HG03432 (cell line): ENCODE results near the gene NCOA4.
"Not testable (repeated sequence)": the region's sequence is repeated elsewhere in the genome, so short reads cannot be mapped to it uniquely, and the experiment has no call there.

Experiments
- ATAC-seq: cut with Tn5 transposase; IDR thresholded peaks from one replicate; pipeline ENCODE4 v1.9.1; 2021; ENCODE audit warnings: mild to moderate bottlenecking, moderate library complexity; ENCODE audit not compliant: unreplicated experiment

NCOA4 gene

GRCh38 chr10:46052791-46053375 lies 22.5 kb upstream of the NCOA4 start:
- ATAC-seq, result no peak

- ATAC-seq, result no peak
Measured at GRCh38 chr10:46052057-46052790, 21.8 kb upstream of the NCOA4 start.

GRCh38 chr10:46050941-46051623 lies 20.7 kb upstream of the NCOA4 start:
- ATAC-seq, result no peak

- ATAC-seq, result not testable (repeated sequence)
Measured at GRCh38 chr10:46049497-46049831, 19.0 kb upstream of the NCOA4 start.

GRCh38 chr10:46048152-46048551 lies 17.7 kb upstream of the NCOA4 start:
- no peak for ATAC-seq

GRCh38 chr10:46046261-46046660 lies 15.8 kb upstream of the NCOA4 start, which contains the start of gene MSMB:
Gene MSMB (minus strand): TSS chr10:46046269. CDS start chr10:46046237, 32 bp downstream.
- no peak for ATAC-seq

GRCh38 chr10:46042527-46042926 lies 12.1 kb upstream of the NCOA4 start:
- ATAC-seq, result no peak

- ATAC-seq, result no peak
Measured at GRCh38 chr10:46040004-46040403, 9.6 kb upstream of the NCOA4 start.

- no peak for ATAC-seq
Measured at GRCh38 chr10:46037107-46037825, 6.8 kb upstream of the NCOA4 start.

- ATAC-seq, result no peak
Measured at GRCh38 chr10:46035923-46036849, 5.8 kb upstream of the NCOA4 start.

- ATAC-seq, result no peak
Measured at GRCh38 chr10:46033602-46034011, 3.2 kb upstream of the NCOA4 start.

- no peak for ATAC-seq
Measured at GRCh38 chr10:46031648-46032532, 1.5 kb upstream of the NCOA4 start.

GRCh38 chr10:46029461-46030030 lies 877 bp downstream of the NCOA4 start:
- ATAC-seq, result no peak

- ATAC-seq, result peak; percentile 38
Measured at GRCh38 chr10:46028584-46029460, 1.6 kb downstream of the NCOA4 start.

- no peak for ATAC-seq
Measured at GRCh38 chr10:46026106-46026505, 4.3 kb downstream of the NCOA4 start.

- ATAC-seq, result no peak
Measured at GRCh38 chr10:46025406-46025805, 5.0 kb downstream of the NCOA4 start.

GRCh38 chr10:46024948-46025347 lies 5.5 kb downstream of the NCOA4 start:
- ATAC-seq, result no peak
